PC-9 (cell line): ENCODE results near the gene SLC25A20.

Experiments used
- EZH2 ChIP-seq: fragments of 200-600 bp; sonication (generic); IDR thresholded peaks from 2 replicates; pipeline ENCODE4 v1.8.0; 2017; ENCODE audit warnings: antibody characterized with exemption, low read depth
- TF ChIP-seq, protein P1 (sequence below): fragments of 200-600 bp; sonication (generic); conservative IDR thresholded peaks from 2 replicates; pipeline ENCODE4 v1.6.1; 2017; ENCODE audit warnings: mixed run types, antibody characterized with exemption, mild to moderate bottlenecking, moderate library complexity

DNA sequence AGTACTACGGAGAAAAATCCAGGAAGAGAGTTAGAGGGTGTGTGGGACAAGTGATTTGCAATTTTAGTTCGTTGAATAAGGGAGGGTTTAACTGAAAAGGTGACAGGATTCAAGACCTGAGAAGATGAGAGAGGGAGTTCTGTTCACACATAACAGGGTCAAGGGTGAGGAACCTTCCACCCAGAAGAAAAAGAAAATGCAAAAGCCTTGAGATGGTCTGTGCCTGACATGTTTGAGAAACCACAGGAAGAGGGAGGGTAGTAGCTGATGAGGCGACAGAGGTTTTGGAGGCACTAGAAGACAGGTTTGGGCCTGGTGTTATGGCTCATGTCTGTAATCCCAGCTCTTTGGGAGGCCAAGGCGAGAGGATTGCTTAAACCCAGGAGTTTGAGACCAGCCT lies 591 bp upstream of the SLC25A20 start:
- TF ChIP-seq, protein P1, sequence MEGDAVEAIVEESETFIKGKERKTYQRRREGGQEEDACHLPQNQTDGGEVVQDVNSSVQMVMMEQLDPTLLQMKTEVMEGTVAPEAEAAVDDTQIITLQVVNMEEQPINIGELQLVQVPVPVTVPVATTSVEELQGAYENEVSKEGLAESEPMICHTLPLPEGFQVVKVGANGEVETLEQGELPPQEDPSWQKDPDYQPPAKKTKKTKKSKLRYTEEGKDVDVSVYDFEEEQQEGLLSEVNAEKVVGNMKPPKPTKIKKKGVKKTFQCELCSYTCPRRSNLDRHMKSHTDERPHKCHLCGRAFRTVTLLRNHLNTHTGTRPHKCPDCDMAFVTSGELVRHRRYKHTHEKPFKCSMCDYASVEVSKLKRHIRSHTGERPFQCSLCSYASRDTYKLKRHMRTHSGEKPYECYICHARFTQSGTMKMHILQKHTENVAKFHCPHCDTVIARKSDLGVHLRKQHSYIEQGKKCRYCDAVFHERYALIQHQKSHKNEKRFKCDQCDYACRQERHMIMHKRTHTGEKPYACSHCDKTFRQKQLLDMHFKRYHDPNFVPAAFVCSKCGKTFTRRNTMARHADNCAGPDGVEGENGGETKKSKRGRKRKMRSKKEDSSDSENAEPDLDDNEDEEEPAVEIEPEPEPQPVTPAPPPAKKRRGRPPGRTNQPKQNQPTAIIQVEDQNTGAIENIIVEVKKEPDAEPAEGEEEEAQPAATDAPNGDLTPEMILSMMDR, result no peak
- no peak for TF ChIP-seq EZH2
